ENCODE data around the gene BARX1.
"Not testable (repeated sequence)": the region's sequence is repeated elsewhere in the genome, so short reads cannot be mapped to it uniquely, and the experiment has no call there.

BARX1 gene

DNA sequence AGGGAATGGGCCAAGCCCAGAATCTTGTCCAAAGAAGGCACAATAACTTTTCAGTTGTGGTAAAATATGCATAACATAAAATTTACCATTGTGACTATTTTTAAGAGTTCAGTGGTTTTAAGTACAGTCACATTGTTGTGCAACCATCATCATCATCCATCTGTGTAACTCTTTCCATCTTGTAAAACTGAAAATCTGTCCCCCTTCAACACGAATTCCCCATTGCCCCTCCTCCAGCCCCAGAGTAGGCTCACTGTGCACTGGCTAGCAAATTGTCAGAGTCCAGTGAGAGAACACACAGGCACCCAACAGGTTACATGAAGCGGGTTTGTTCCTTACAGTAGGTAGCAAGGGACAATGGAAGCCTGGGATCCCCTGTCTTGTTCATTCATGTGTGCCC lies 13.7 kb downstream of the BARX1 start:
- Histone ChIP-seq H3K9me2 (replicated peaks; ENCODE audit: insufficient read depth, low read length) (no peaks in the 10 kb centered on the region), H3K36me3 (replicated peaks; ENCODE audit: insufficient read depth, low read length) (no peaks in the 10 kb centered on the region), H3K4me3 (ENCODE audit: low read length) (no peak overlapping the region), H3K4me1 (ENCODE audit: low read length) (no peaks in the 10 kb centered on the region), H3K79me2 (ENCODE audit: low read length) (no peaks in the 10 kb centered on the region), H3K27ac (ENCODE audit: low read length) (no peak overlapping the region), H3F3A (ENCODE audit: insufficient read depth, low read length) (no peaks in the 10 kb centered on the region), H4K20me1 (ENCODE audit: insufficient read depth, low read length) (no peaks in the 10 kb centered on the region), H2AFZ (ENCODE audit: low read length) (no peak overlapping the region), H3K27me3 (replicated peaks; ENCODE audit: insufficient read depth, low read length) (peaks cover 39% of the 10 kb centered on the region), H3K9ac (ENCODE audit: low read length) (no peak overlapping the region), H3K9me3 (replicated peaks; ENCODE audit: insufficient read depth, low read length) (no peaks in the 10 kb centered on the region), H3K4me2 (ENCODE audit: low read depth, low read length) (no peak overlapping the region)
- TF ChIP-seq CTCF (IDR thresholded peaks at IDR 0.05; ENCODE audit: low read length) (no peak), EZH2 (optimal IDR thresholded peaks at IDR 0.05; ENCODE audit: low read depth, low read length) (no peak), EZH2phosphoT487 (IDR thresholded peaks at IDR 0.05; ENCODE audit: low read length) (no peak)
- no peak for DNase-seq

GRCh38 chr9:93940951-93941350 lies 14.2 kb downstream of the BARX1 start:
- no peak for DNase-seq
- H4K20me1 ChIP-seq (ENCODE audit: insufficient read depth, low read length): no peaks in the 10 kb centered on the region
- no peak overlapping the region for H3K27ac ChIP-seq (ENCODE audit: low read length)
- H2AFZ ChIP-seq (ENCODE audit: low read length): no peak overlapping the region
- no peaks in the 10 kb centered on the region for H3K9me3 ChIP-seq (replicated peaks; ENCODE audit: insufficient read depth, low read length)
- H3K4me1 ChIP-seq (ENCODE audit: low read length): no peaks in the 10 kb centered on the region
- H3F3A ChIP-seq (ENCODE audit: insufficient read depth, low read length): no peaks in the 10 kb centered on the region
- H3K9ac ChIP-seq (ENCODE audit: low read length): no peak overlapping the region
- no peak for TF ChIP-seq CTCF (IDR thresholded peaks at IDR 0.05; ENCODE audit: low read length)
- no peak for TF ChIP-seq EZH2phosphoT487 (IDR thresholded peaks at IDR 0.05; ENCODE audit: low read length)
- no peak for TF ChIP-seq EZH2 (optimal IDR thresholded peaks at IDR 0.05; ENCODE audit: low read depth, low read length)
- H3K36me3 ChIP-seq (replicated peaks; ENCODE audit: insufficient read depth, low read length): no peaks in the 10 kb centered on the region
- H3K79me2 ChIP-seq (ENCODE audit: low read length): no peaks in the 10 kb centered on the region
- peaks cover 34% of the 10 kb centered on the region for H3K27me3 ChIP-seq (replicated peaks; ENCODE audit: insufficient read depth, low read length)
- H3K4me3 ChIP-seq (ENCODE audit: low read length): no peak overlapping the region
- no peak overlapping the region for H3K4me2 ChIP-seq (ENCODE audit: low read depth, low read length)
- H3K9me2 ChIP-seq (replicated peaks; ENCODE audit: insufficient read depth, low read length): no peaks in the 10 kb centered on the region

GRCh38 chr9:93939589-93939988 lies 15.6 kb downstream of the BARX1 start:
- not testable (repeated sequence) for H3K4me3 ChIP-seq (ENCODE audit: low read length); H3F3A ChIP-seq (ENCODE audit: insufficient read depth, low read length); H3K4me1 ChIP-seq (ENCODE audit: low read length); H4K20me1 ChIP-seq (ENCODE audit: insufficient read depth, low read length); DNase-seq; H3K79me2 ChIP-seq (ENCODE audit: low read length); H3K36me3 ChIP-seq (replicated peaks; ENCODE audit: insufficient read depth, low read length); H3K9ac ChIP-seq (ENCODE audit: low read length); H3K9me2 ChIP-seq (replicated peaks; ENCODE audit: insufficient read depth, low read length); H3K4me2 ChIP-seq (ENCODE audit: low read depth, low read length); H3K27ac ChIP-seq (ENCODE audit: low read length); H2AFZ ChIP-seq (ENCODE audit: low read length); H3K9me3 ChIP-seq (replicated peaks; ENCODE audit: insufficient read depth, low read length)
- peaks cover 29% of the 10 kb centered on the region for H3K27me3 ChIP-seq (replicated peaks; ENCODE audit: insufficient read depth, low read length)

- Histone ChIP-seq H3F3A (ENCODE audit: insufficient read depth, low read length) (no peaks in the 10 kb centered on the region), H4K20me1 (ENCODE audit: insufficient read depth, low read length) (no peaks in the 10 kb centered on the region), H3K9me2 (replicated peaks; ENCODE audit: insufficient read depth, low read length) (no peaks in the 10 kb centered on the region), H3K4me2 (ENCODE audit: low read depth, low read length) (no peak overlapping the region), H3K4me1 (ENCODE audit: low read length) (no peaks in the 10 kb centered on the region), H2AFZ (ENCODE audit: low read length) (no peak overlapping the region), H3K79me2 (ENCODE audit: low read length) (no peaks in the 10 kb centered on the region), H3K27ac (ENCODE audit: low read length) (no peak overlapping the region), H3K36me3 (replicated peaks; ENCODE audit: insufficient read depth, low read length) (no peaks in the 10 kb centered on the region), H3K4me3 (ENCODE audit: low read length) (no peak overlapping the region), H3K9ac (ENCODE audit: low read length) (no peak overlapping the region), H3K9me3 (replicated peaks; ENCODE audit: insufficient read depth, low read length) (no peaks in the 10 kb centered on the region), H3K27me3 (replicated peaks; ENCODE audit: insufficient read depth, low read length) (peaks cover 10% of the 10 kb centered on the region; the same call in 1 of the 2 replicates)
- TF ChIP-seq EZH2phosphoT487 (IDR thresholded peaks at IDR 0.05; ENCODE audit: low read length): no peak
- no peak for TF ChIP-seq EZH2 (optimal IDR thresholded peaks at IDR 0.05; ENCODE audit: low read depth, low read length)
- no peak for TF ChIP-seq CTCF (IDR thresholded peaks at IDR 0.05; ENCODE audit: low read length)
- DNase-seq: no peak
Measured at GRCh38 chr9:93937193-93937592, 18.0 kb downstream of the BARX1 start.
